Measurements from ENCODE around the gene PFDN6. TPM values are rescaled to one million over a fixed set of nuclear protein-coding genes. Genes with fewer than 3 reads are reported as not detected.

Gene PFDN6
- total and polyA plus RNA-seq, 10 of the 15 experiments (the other 5 are each of a cell fraction or from before 2014, with no cell fraction given) = 3.1 to 168 (median 82.6) TPM

DNA sequence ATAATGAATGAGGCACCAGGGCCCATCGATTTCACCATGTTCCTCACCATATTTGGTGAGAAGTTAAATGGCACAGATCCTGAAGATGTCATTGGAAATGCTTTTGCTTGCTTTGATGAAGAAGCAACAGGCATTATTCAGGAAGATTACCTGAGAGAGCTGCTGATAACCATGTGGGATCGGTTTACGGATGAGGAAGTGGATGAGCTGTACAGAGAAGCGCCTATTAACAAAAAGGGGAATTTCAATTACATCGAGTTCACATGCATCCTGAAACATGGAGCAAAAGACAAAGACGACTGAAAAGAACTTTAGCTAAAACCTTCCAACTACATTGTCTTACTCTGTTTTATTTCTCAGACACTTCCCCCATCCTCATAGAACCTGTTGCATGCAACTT lies 49.8 kb downstream of the PFDN6 start:
- no peaks in the 10 kb centered on the region for H3K9me3 ChIP-seq (replicated peaks; ENCODE audit: control insufficient read depth, insufficient read depth, low read length)
- no peaks in the 10 kb centered on the region for H4K20me1 ChIP-seq (ENCODE audit: control insufficient read depth, insufficient read depth)
- BruUV-seq (replicated peaks) = no TSS peak
- ATAC-seq (no peak), FAIRE-seq (no peak), DNase-seq (ENCODE audit: low read depth, low spot score) (no peak)
- WGBS (ENCODE audit: insufficient coverage, insufficient replicate concordance, low lambda C conversion rate, missing lambda C conversion rate) = 72% methylated on average over 6 of the region's 6 CpGs
- ChIA-PET POLR2A (no interaction called here), RAD21 (ENCODE audit: unreplicated experiment) (no interaction called here), CTCF (no interaction called here), SMC1A (ENCODE audit: uncharacterized antibody, unreplicated experiment) (no interaction called here)
- H3K27ac ChIP-seq (ENCODE audit: control insufficient read depth, insufficient read depth) = no peak overlapping the region
- TF ChIP-seq HDAC2 (IDR thresholded peaks at IDR 0.05) (no peak), STAT1 (conservative IDR thresholded peaks at IDR 0.05) (no peak), EED (IDR thresholded peaks at IDR 0.05; ENCODE audit: low read depth) (no peak), CREB1 (IDR thresholded peaks at IDR 0.05; ENCODE audit: low read depth) (no peak)
- TF ChIP-seq, protein P1, sequence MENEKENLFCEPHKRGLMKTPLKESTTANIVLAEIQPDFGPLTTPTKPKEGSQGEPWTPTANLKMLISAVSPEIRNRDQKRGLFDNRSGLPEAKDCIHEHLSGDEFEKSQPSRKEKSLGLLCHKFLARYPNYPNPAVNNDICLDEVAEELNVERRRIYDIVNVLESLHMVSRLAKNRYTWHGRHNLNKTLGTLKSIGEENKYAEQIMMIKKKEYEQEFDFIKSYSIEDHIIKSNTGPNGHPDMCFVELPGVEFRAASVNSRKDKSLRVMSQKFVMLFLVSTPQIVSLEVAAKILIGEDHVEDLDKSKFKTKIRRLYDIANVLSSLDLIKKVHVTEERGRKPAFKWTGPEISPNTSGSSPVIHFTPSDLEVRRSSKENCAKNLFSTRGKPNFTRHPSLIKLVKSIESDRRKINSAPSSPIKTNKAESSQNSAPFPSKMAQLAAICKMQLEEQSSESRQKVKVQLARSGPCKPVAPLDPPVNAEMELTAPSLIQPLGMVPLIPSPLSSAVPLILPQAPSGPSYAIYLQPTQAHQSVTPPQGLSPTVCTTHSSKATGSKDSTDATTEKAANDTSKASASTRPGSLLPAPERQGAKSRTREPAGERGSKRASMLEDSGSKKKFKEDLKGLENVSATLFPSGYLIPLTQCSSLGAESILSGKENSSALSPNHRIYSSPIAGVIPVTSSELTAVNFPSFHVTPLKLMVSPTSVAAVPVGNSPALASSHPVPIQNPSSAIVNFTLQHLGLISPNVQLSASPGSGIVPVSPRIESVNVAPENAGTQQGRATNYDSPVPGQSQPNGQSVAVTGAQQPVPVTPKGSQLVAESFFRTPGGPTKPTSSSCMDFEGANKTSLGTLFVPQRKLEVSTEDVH (IDR thresholded peaks at IDR 0.05; ENCODE audit: low read depth, partially characterized antibody) = no peak
- H3K36me3 ChIP-seq (ENCODE audit: control insufficient read depth in 2 of 2, insufficient read depth in 2 of 2, low read length in 1 of 2) = no peaks in the 10 kb centered on the region
- H2AFZ ChIP-seq (ENCODE audit: control insufficient read depth, low read depth, low read length) = no peak overlapping the region
- H3K79me2 ChIP-seq (ENCODE audit: control insufficient read depth, insufficient read depth, low read length) = no peaks in the 10 kb centered on the region
- intact Hi-C loops (cut with micrococcal nuclease; ENCODE audit: unreplicated experiment) (no loop called here), in situ Hi-C loops (cut with MboI) (no loop called here)
- no peak overlapping the region for H3K9ac ChIP-seq (ENCODE audit: control insufficient read depth, insufficient read depth, low read length)
- H3K4me2 ChIP-seq (ENCODE audit: control insufficient read depth, insufficient read depth) = no peak overlapping the region
- H3K4me3 ChIP-seq = no peak overlapping the region
- no peaks in the 10 kb centered on the region for H3K27me3 ChIP-seq (replicated peaks in 1 of 2; ENCODE audit: control insufficient read depth in 2 of 2, insufficient read depth in 2 of 2, low read length in 1 of 2)
- peaks cover 13% of the 10 kb centered on the region for H3K4me1 ChIP-seq (ENCODE audit: control insufficient read depth, insufficient read depth, low read length)

Small RNAs within 50 kb of the gene (microRNA-seq; reads per million reads assigned to microRNA genes)
- gene MIR6834 (not detected), gene MIR6873 (not detected)

Other genes starting within 250 kb of the PFDN6 start
Only the 7 nearest of the 20 such genes appear.
- gene VPS52, start 17.7 kb upstream of the PFDN6 start, total RNA-seq (2014; rRNA removed) = 32.4 and 33.9 TPM in 2 replicates
- 20.9 and 22.1 TPM in 2 replicates for gene VPS52, start 17.7 kb upstream of the PFDN6 start, total RNA-seq (2014; rRNA removed; fragmentation: Illumina TruSeq; extraction: Trizol)
- gene VPS52, start 17.7 kb upstream of the PFDN6 start, total RNA-seq (2021) = 36.1 and 38.1 TPM in 2 replicates
- 29.7 and 52.7 TPM in 2 replicates for gene VPS52, start 17.7 kb upstream of the PFDN6 start, polyA plus RNA-seq (2011; rRNA removed)
- 34.1 and 47.1 TPM in 2 replicates for gene VPS52, start 17.7 kb upstream of the PFDN6 start, polyA plus RNA-seq (2014; fragmentation: Illumina TruSeq; extraction: Trizol)
- 10 to 100 TPM; 11.3 to 13.2 TPM for gene VPS52, start 17.7 kb upstream of the PFDN6 start, polyA plus RNA-seq (2014; fragmentation: Nextera tagmentation; extraction: Ambion mirVana)
- gene VPS52, start 17.7 kb upstream of the PFDN6 start, polyA plus RNA-seq (2014; rRNA removed) = 47.0 and 51.2 TPM in 2 replicates
- 10 to 100 TPM; 36.0 to 37.3 TPM for gene VPS52, start 17.7 kb upstream of the PFDN6 start, polyA plus RNA-seq (2016; fragmentation: Nextera tagmentation; extraction: Ambion mirVana)
- 6,753 and 7,288 TPM in 2 replicates for gene RPS18, start 17.5 kb upstream of the PFDN6 start, total RNA-seq (2014; rRNA removed)
- 7,180 and 7,566 TPM in 2 replicates for gene RPS18, start 17.5 kb upstream of the PFDN6 start, total RNA-seq (2014; rRNA removed; fragmentation: Illumina TruSeq; extraction: Trizol)
- 5,526 and 5,774 TPM in 2 replicates for gene RPS18, start 17.5 kb upstream of the PFDN6 start, total RNA-seq (2021)
- 8,077 and 9,878 TPM in 2 replicates for gene RPS18, start 17.5 kb upstream of the PFDN6 start, polyA plus RNA-seq (2011; rRNA removed)
- 7,632 and 8,884 TPM in 2 replicates for gene RPS18, start 17.5 kb upstream of the PFDN6 start, polyA plus RNA-seq (2014; fragmentation: Illumina TruSeq; extraction: Trizol)
- over 10,000 TPM; 17,270 to 20,828 TPM for gene RPS18, start 17.5 kb upstream of the PFDN6 start, polyA plus RNA-seq (2014; fragmentation: Nextera tagmentation; extraction: Ambion mirVana)
- 9,185 and 10,303 TPM in 2 replicates for gene RPS18, start 17.5 kb upstream of the PFDN6 start, polyA plus RNA-seq (2014; rRNA removed)
- gene RPS18, start 17.5 kb upstream of the PFDN6 start, polyA plus RNA-seq (2016; fragmentation: Nextera tagmentation; extraction: Ambion mirVana) = 1,000 to 10,000 TPM; 4,228 to 4,318 TPM
- 6.8 and 8.2 TPM in 2 replicates for gene B3GALT4, start 12.5 kb upstream of the PFDN6 start, total RNA-seq (2014; rRNA removed)
- 2.8 and 2.9 TPM in 2 replicates for gene B3GALT4, start 12.5 kb upstream of the PFDN6 start, total RNA-seq (2014; rRNA removed; fragmentation: Illumina TruSeq; extraction: Trizol)
- 6.2 and 6.5 TPM in 2 replicates for gene B3GALT4, start 12.5 kb upstream of the PFDN6 start, total RNA-seq (2021)
- gene B3GALT4, start 12.5 kb upstream of the PFDN6 start, polyA plus RNA-seq (2011; rRNA removed) = 1.0 and 1.8 TPM in 2 replicates
- 0.33 and 0.98 TPM in 2 replicates for gene B3GALT4, start 12.5 kb upstream of the PFDN6 start, polyA plus RNA-seq (2014; fragmentation: Illumina TruSeq; extraction: Trizol)
- gene B3GALT4, start 12.5 kb upstream of the PFDN6 start, polyA plus RNA-seq (2014; fragmentation: Nextera tagmentation; extraction: Ambion mirVana) = under 1 TPM; 0.27 to 0.37 TPM
- gene B3GALT4, start 12.5 kb upstream of the PFDN6 start, polyA plus RNA-seq (2014; rRNA removed) = 4.6 and 5.1 TPM in 2 replicates
- gene B3GALT4, start 12.5 kb upstream of the PFDN6 start, polyA plus RNA-seq (2016; fragmentation: Nextera tagmentation; extraction: Ambion mirVana) = 1 to 10 TPM; 2.4 to 3.8 TPM
- 82.7 and 98.4 TPM in 2 replicates for gene WDR46, start 362 bp upstream of the PFDN6 start, total RNA-seq (2014; rRNA removed)
- gene WDR46, start 362 bp upstream of the PFDN6 start, total RNA-seq (2014; rRNA removed; fragmentation: Illumina TruSeq; extraction: Trizol) = 93.9 and 98.0 TPM in 2 replicates
- 90.4 and 96.4 TPM in 2 replicates for gene WDR46, start 362 bp upstream of the PFDN6 start, total RNA-seq (2021)
- gene WDR46, start 362 bp upstream of the PFDN6 start, polyA plus RNA-seq (2011; rRNA removed) = 31.7 and 50.0 TPM in 2 replicates
- gene WDR46, start 362 bp upstream of the PFDN6 start, polyA plus RNA-seq (2014; fragmentation: Illumina TruSeq; extraction: Trizol) = 58.9 and 66.9 TPM in 2 replicates
- gene WDR46, start 362 bp upstream of the PFDN6 start, polyA plus RNA-seq (2014; fragmentation: Nextera tagmentation; extraction: Ambion mirVana) = 10 to 100 TPM; 10.1 to 23.5 TPM
- 75.5 and 88.6 TPM in 2 replicates for gene WDR46, start 362 bp upstream of the PFDN6 start, polyA plus RNA-seq (2014; rRNA removed)
- 100 to 1,000 TPM; 134 to 147 TPM for gene WDR46, start 362 bp upstream of the PFDN6 start, polyA plus RNA-seq (2016; fragmentation: Nextera tagmentation; extraction: Ambion mirVana)
- gene RGL2, start 9.3 kb downstream of the PFDN6 start, total RNA-seq (2014; rRNA removed) = 7.1 and 7.2 TPM in 2 replicates
- gene RGL2, start 9.3 kb downstream of the PFDN6 start, total RNA-seq (2014; rRNA removed; fragmentation: Illumina TruSeq; extraction: Trizol) = 5.7 and 6.9 TPM in 2 replicates
- gene RGL2, start 9.3 kb downstream of the PFDN6 start, total RNA-seq (2021) = 17.8 and 21.2 TPM in 2 replicates
- 11.4 and 15.5 TPM in 2 replicates for gene RGL2, start 9.3 kb downstream of the PFDN6 start, polyA plus RNA-seq (2011; rRNA removed)
- gene RGL2, start 9.3 kb downstream of the PFDN6 start, polyA plus RNA-seq (2014; fragmentation: Illumina TruSeq; extraction: Trizol) = 5.2 and 9.0 TPM in 2 replicates
- gene RGL2, start 9.3 kb downstream of the PFDN6 start, polyA plus RNA-seq (2014; fragmentation: Nextera tagmentation; extraction: Ambion mirVana) = 1 to 10 TPM in 1 of 2 experiments, under 1 TPM in 1; 0.84 to 2.7 TPM
- gene RGL2, start 9.3 kb downstream of the PFDN6 start, polyA plus RNA-seq (2014; rRNA removed) = 14.5 and 18.1 TPM in 2 replicates
- gene RGL2, start 9.3 kb downstream of the PFDN6 start, polyA plus RNA-seq (2016; fragmentation: Nextera tagmentation; extraction: Ambion mirVana) = 1 to 10 TPM; 5.2 to 6.5 TPM
- gene TAPBP, start 24.5 kb downstream of the PFDN6 start, total RNA-seq (2014; rRNA removed) = 107 and 118 TPM in 2 replicates
- 44.0 and 46.7 TPM in 2 replicates for gene TAPBP, start 24.5 kb downstream of the PFDN6 start, total RNA-seq (2014; rRNA removed; fragmentation: Illumina TruSeq; extraction: Trizol)
- gene TAPBP, start 24.5 kb downstream of the PFDN6 start, total RNA-seq (2021) = 210 and 219 TPM in 2 replicates
- gene TAPBP, start 24.5 kb downstream of the PFDN6 start, polyA plus RNA-seq (2011; rRNA removed) = 20.7 and 40.7 TPM in 2 replicates
- 35.4 and 49.4 TPM in 2 replicates for gene TAPBP, start 24.5 kb downstream of the PFDN6 start, polyA plus RNA-seq (2014; fragmentation: Illumina TruSeq; extraction: Trizol)
- 10 to 100 TPM; 14.6 to 30.0 TPM for gene TAPBP, start 24.5 kb downstream of the PFDN6 start, polyA plus RNA-seq (2014; fragmentation: Nextera tagmentation; extraction: Ambion mirVana)
- gene TAPBP, start 24.5 kb downstream of the PFDN6 start, polyA plus RNA-seq (2014; rRNA removed) = 108 and 138 TPM in 2 replicates
- 100 to 1,000 TPM; 107 TPM for gene TAPBP, start 24.5 kb downstream of the PFDN6 start, polyA plus RNA-seq (2016; fragmentation: Nextera tagmentation; extraction: Ambion mirVana)
- gene ZBTB22, start 28.1 kb downstream of the PFDN6 start, total RNA-seq (2014; rRNA removed) = 8.9 and 9.3 TPM in 2 replicates
- gene ZBTB22, start 28.1 kb downstream of the PFDN6 start, total RNA-seq (2014; rRNA removed; fragmentation: Illumina TruSeq; extraction: Trizol) = 5.9 and 6.2 TPM in 2 replicates
- gene ZBTB22, start 28.1 kb downstream of the PFDN6 start, total RNA-seq (2021) = 9.7 and 12.0 TPM in 2 replicates
- 3.2 and 5.1 TPM in 2 replicates for gene ZBTB22, start 28.1 kb downstream of the PFDN6 start, polyA plus RNA-seq (2011; rRNA removed)
- 3.8 and 4.4 TPM in 2 replicates for gene ZBTB22, start 28.1 kb downstream of the PFDN6 start, polyA plus RNA-seq (2014; fragmentation: Illumina TruSeq; extraction: Trizol)
- gene ZBTB22, start 28.1 kb downstream of the PFDN6 start, polyA plus RNA-seq (2014; fragmentation: Nextera tagmentation; extraction: Ambion mirVana) = under 1 TPM; 0.11 to 0.62 TPM
- gene ZBTB22, start 28.1 kb downstream of the PFDN6 start, polyA plus RNA-seq (2014; rRNA removed) = 9.8 and 9.9 TPM in 2 replicates
- gene ZBTB22, start 28.1 kb downstream of the PFDN6 start, polyA plus RNA-seq (2016; fragmentation: Nextera tagmentation; extraction: Ambion mirVana) = 1 to 10 TPM; 4.1 to 4.5 TPM